ENCODE measurements around the gene POLR2B.
"Not testable (repeated sequence)": the region's sequence is repeated elsewhere in the genome, so short reads cannot be mapped to it uniquely, and the experiment has no call there.

Gene POLR2B

DNA sequence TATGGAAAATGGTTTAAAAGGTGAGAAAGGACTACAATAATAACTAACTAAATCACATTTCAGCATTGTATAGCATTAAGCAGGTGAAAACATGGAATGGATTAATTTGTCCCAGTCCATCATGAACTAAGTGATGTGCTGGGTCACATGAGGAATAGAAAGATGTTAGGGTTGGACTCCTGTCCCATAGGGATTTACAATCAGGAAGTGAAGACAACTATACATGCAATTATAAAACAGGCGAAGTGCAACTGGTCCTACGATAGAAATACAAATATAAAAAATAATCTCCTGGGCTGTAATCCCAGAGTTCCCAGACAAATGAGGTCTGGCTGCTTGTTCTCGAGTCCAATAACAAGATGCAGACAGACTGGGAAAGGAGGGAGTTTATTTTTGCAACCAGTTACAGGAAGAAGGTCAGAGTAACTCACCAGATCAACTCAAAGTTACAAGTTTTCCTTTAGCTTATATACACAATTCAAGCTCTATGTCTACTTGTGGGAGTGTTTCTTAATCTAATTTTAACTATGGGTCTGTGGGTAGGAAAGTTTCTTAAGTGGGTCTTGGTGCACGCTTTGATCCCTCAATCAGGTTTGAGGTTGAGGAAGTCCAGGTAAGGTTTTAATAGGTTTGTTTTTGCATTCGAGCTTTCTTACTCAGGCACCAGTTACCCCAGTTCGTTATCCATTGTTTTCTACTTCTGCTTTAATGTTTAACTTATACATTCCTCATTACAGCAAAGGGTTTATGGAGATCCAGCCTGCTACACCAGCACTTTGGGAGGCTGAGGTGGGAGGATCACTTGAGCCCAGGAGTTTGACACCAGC lies 81.4 kb downstream of the POLR2B start:
- no peak for DNase-seq

DNA sequence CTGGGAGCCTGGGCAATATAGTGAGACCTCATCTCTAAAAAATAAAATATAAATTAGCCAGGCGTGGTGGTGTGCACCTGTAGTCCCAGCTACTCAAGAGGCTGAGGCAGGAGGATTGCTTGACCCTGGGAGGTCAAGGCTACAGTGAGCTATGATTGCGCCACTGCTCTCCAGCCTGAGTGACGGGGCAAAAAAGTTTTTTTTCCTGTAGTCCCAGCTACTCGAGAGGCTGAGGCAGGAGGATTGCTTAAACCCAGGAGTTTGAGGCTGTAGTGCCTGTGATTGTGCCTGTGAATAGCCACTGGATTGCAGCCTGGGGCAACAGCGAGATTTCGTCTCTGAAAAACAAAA lies 82.0 kb downstream of the POLR2B start:
- not testable (repeated sequence) for DNase-seq

- DNase-seq: no peak
These were observed 82.7 kb downstream of the POLR2B start for GRCh38 chr4:57061395-57061794.

GRCh38 chr4:57063518-57063917 lies 84.8 kb downstream of the POLR2B start:
- DNase-seq: no peak

GRCh38 chr4:57064120-57064519 lies 85.4 kb downstream of the POLR2B start:
- DNase-seq: no peak

DNA sequence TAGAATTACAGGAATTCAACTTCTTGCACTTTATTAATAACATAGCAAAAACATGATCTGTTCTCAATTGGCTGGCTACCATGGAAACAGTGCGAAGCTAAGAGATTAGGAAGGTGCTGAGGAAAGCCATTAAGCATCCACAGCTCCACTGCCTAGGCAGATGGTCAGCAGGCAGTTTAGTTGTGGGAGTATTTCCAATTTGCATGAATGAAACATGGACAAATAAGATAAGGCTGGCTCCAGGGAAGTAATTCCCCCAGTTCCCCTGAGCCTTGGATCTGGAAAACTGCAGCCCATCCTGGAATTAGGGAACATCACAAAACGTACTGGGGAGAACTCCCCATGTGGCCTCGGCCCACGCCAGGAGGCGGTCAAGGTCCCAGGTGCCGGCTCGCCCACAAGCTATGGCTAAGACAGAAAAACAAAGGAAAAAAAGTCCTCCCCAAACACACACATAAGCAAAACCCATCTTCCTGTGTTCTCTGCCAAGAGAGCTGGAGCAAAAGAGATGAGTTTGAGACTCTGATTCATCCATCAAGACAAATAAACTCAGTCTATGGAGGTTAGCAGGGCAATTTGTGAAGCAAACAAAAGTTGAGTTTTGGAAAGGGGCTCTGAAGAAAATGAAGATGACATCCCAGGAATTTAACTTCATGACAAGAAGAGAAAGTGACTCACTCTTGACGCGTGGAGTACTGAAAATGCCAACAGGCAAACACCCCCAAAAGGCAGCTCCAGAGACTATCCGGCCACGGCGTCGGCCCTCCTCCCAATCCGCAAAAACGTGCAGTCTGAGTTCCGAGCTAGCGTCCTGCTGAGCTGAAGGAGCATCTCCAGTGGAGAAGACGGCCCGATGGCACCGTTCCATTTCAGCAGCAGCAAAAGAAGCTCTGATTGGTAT lies 86.4 kb downstream of the POLR2B start:
- DNase-seq: no peak

DNA sequence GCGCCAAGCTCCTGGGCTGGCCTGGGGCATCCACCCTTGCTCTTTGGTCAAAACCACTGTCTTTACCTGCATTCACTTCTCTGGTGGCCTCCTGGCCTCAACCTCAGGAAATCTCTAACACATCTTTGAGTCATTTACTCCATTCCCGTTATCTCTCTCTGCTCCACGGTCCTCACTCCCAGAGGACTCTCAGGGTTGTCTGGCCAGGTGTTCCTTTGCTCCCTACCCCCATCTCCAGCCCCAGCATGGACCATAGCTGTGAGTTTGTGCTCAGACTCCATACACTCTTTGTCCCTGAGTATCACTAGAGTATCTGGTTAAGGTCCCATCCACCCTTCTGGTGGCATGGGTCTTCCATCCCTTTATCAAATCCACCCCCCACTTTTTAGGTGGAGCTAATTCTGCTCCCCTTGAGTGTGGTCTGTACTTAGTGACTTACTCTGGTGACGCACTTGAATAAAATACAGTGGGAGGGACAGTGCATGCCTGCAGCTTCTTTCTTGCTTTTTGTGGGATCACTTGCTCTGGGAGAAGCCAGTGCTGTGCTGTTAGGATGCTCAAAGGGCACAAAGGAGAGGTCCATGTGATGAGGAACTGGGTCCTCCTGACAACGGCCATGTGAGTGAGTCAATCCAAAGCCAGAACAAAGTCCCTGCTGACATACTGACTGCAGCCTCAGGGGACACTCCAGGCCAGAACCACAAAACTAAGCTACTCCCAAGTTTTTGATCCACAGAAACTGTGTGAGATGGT lies 87.2 kb downstream of the POLR2B start:
- DNase-seq: no peak

GRCh38 chr4:57068237-57068981 lies 89.7 kb downstream of the POLR2B start:
- DNase-seq: no peak

- DNase-seq: no peak
These were observed 91.8 kb downstream of the POLR2B start for GRCh38 chr4:57070461-57070860.

GRCh38 chr4:57071326-57071725 lies 92.6 kb downstream of the POLR2B start:
- no peak for DNase-seq

GRCh38 chr4:57073559-57073958 lies 94.9 kb downstream of the POLR2B start:
- no peak for DNase-seq

DNA sequence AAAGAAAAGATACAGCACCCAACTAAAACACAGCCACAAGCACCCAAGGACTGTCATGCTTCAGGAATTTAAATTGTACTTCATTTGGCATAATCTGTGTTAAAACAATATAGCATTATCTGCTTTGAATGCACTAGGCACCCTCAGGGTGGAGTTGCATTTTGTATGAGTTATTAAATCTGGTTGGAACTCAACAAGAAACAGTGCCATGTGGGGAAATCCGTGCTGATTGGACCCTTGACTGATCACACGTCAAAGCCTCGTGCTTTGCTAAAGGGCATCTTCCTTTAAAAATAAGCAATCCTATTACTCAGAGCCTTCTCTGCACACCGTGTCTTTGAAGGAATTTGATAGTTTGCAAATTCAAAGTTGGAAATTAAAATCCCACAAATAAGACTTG lies 96.0 kb downstream of the POLR2B start:
- no peak for DNase-seq

GRCh38 chr4:57075367-57075766 lies 96.7 kb downstream of the POLR2B start:
- DNase-seq: no peak

- DNase-seq: no peak
These were observed 98.0 kb downstream of the POLR2B start for GRCh38 chr4:57076646-57077045.

DNA sequence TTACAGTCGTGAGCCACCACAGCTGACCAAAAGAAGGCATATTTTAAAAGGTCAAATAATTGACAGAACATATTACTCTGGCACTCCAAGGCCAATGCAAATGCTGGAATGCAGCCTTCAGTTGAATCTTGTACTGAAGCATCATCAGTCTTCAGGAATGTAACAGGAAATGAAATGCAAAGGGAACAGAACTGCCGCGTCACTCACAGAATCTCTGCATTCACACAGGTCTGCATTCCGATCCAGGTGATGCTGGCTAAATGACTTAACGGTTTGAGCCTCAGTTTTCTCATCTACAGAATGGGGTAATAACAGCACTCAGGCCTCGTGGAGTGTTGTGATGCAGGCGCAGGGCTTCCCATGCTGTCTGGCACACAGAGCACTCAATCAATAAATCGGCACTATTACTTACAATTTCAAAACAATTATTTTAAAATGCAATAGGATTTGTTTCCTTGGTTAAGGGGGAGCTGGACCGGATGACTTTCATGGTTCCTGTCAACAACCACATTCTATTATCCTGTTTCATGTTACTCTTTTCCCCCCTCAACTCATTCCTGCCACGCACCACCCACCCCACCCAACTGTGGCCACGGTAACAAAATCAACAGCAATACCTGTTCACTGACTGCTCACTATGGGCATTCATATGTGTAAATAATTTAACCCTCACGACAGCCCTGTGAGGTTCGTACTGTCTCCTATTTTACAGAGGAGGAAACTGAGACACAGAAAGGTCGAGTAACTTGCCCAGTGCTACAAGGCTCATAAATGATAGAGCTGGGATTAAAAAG lies 99.1 kb downstream of the POLR2B start:
- no peak for DNase-seq

GRCh38 chr4:57078685-57079521 lies 100.2 kb downstream of the POLR2B start:
- no peak for DNase-seq
